OCI-LY7 (cell line): ENCODE data around the gene DDR1. TPM values are rescaled to one million over a fixed set of nuclear protein-coding genes. Genes with fewer than 3 reads are reported as not detected.
"Not testable (repeated sequence)": the region's sequence is repeated elsewhere in the genome, so short reads cannot be mapped to it uniquely, and the experiment has no call there.

Experiments
- BruUV-seq: library from RNA; stranded (reverse); fragments of 400-500 nt; replicated peaks from 2 replicates; lab custom pipeline; 2021; lab: Mats Ljungman, UMichigan
- CTCF ChIA-PET: fragments of 300-600 bp; sonication (Branson Sonifier 250); formaldehyde crosslinking; loops from one replicate; lab custom pipeline; 2022; ENCODE audit warnings: antibody characterized with exemption; ENCODE audit not compliant: unreplicated experiment; lab: Charles Lee
- POLR2A ChIA-PET: fragments of 300-600 bp; sonication (Branson Sonifier 250); formaldehyde crosslinking; loops from one replicate; lab custom pipeline; 2022; ENCODE audit warnings: antibody characterized with exemption; lab: Charles Lee
- DNase-seq: peaks from one replicate; pipeline ENCODE4 v3.0.0-alpha.2; 2015; ENCODE audit warnings: low spot score
- H2AFZ ChIP-seq: fragments of 200-600 bp; sonication (generic), shearing (Covaris generic); 2 replicates; pipeline ENCODE4 v1.6.1; 2014; ENCODE audit warnings: mild to moderate bottlenecking, antibody characterized with exemption, low read length, moderate library complexity
- H3K27ac ChIP-seq: fragments of 200-600 bp; sonication (generic); 2 replicates; pipeline ENCODE4 v1.5.1; 2014; ENCODE audit warnings: mixed run types, low read depth, mild to moderate bottlenecking, moderate library complexity, low read length, inconsistent platforms; ENCODE audit not compliant: poor library complexity, severe bottlenecking
- H3K36me3 ChIP-seq: fragments of 200-600 bp; sonication (generic); 2 replicates; pipeline ENCODE4 v1.6.1; 2014; ENCODE audit warnings: mild to moderate bottlenecking, antibody characterized with exemption, low read length, moderate library complexity, mixed read lengths; ENCODE audit not compliant: insufficient read depth
- H3K4me1 ChIP-seq: fragments of 200-600 bp; sonication (generic); 2 replicates; pipeline ENCODE4 v1.5.1; 2014; ENCODE audit warnings: mild to moderate bottlenecking, low read length; ENCODE audit not compliant: insufficient read depth, poor library complexity, severe bottlenecking
- H3K4me2 ChIP-seq: fragments of 200-600 bp; sonication (generic); 2 replicates; pipeline ENCODE4 v1.6.1; 2014; ENCODE audit warnings: mild to moderate bottlenecking, low read length
- H3K4me3 ChIP-seq: fragments of 200-600 bp; sonication (generic); 2 replicates; pipeline ENCODE4 v1.5.1; 2014; ENCODE audit warnings: mild to moderate bottlenecking, low read depth, low read length; ENCODE audit not compliant: poor library complexity, severe bottlenecking
- H3K79me2 ChIP-seq: fragments of 200-600 bp; sonication (generic); 2 replicates; pipeline ENCODE4 v1.6.1; 2016; ENCODE audit warnings: low read depth, mild to moderate bottlenecking, low read length, moderate library complexity, mixed read lengths; ENCODE audit not compliant: insufficient read depth
- H3K9me2 ChIP-seq: fragments of 200-600 bp; sonication (generic); 2 replicates; pipeline ENCODE4 v1.6.1; 2016; ENCODE audit warnings: mild to moderate bottlenecking, low read length, mixed read lengths; ENCODE audit not compliant: insufficient read depth
- H3K9me3 ChIP-seq: fragments of 200-600 bp; sonication (generic); 2 replicates; pipeline ENCODE4 v1.6.1; 2014; ENCODE audit warnings: mild to moderate bottlenecking, mixed run types, low read length, mixed read lengths
- H4K20me1 ChIP-seq: fragments of 200-600 bp; sonication (generic); 2 replicates; pipeline ENCODE4 v1.6.1; 2014; ENCODE audit warnings: mild to moderate bottlenecking, antibody characterized with exemption, low read length, moderate library complexity, mixed read lengths; ENCODE audit not compliant: insufficient read depth
- EZH2phosphoT487 ChIP-seq: fragments of 200-600 bp; sonication (generic); IDR thresholded peaks from 2 replicates; pipeline ENCODE4 v1.6.1; 2018; ENCODE audit warnings: low read depth, borderline replicate concordance, mild to moderate bottlenecking, mixed run types, antibody characterized with exemption, low read length, moderate library complexity, mixed read lengths
- intact Hi-C: fragments of 100-400 bp; cut with micrococcal nuclease; formaldehyde crosslinking; loops from one replicate; pipeline ENCODE4 v1.10.0; 2022; ENCODE audit not compliant: unreplicated experiment
- total RNA-seq, 2 experiments: library from RNA; depleted of rRNA in 1 of 2; stranded (reverse); fragments of >200 nt in 1 of 2; shearing (Covaris generic) in 1 of 2; gene quantifications; 2 replicates each; pipeline ENCODE4 v1.2.3, GENCODE V29; 2014 to 2022
- TF ChIP-seq, protein P1 (sequence below): fragments of 200-600 bp; sonication (generic); conservative IDR thresholded peaks from 2 replicates; pipeline ENCODE4 v1.5.1; 2014; ENCODE audit warnings: mild to moderate bottlenecking, antibody characterized with exemption, low read length, moderate library complexity, mixed read lengths

DDR1 gene
- total RNA-seq, 2 experiments from 2014 or later, result 14.0 to 30.3 TPM

- Histone ChIP-seq H3K79me2 (no peaks in the 10 kb centered on the region), H3K9me2 (no peaks in the 10 kb centered on the region), H2AFZ (no peak overlapping the region), H3K4me2 (no peak overlapping the region), H3K36me3 (no peaks in the 10 kb centered on the region), H3K27ac (no peak overlapping the region), H3K4me1 (no peaks in the 10 kb centered on the region), H3K4me3 (no peak overlapping the region), H4K20me1 (no peaks in the 10 kb centered on the region), H3K9me3 (peaks cover 15% of the 10 kb centered on the region; the same call in 1 of the 2 replicates)
- TF ChIP-seq, protein P1, sequence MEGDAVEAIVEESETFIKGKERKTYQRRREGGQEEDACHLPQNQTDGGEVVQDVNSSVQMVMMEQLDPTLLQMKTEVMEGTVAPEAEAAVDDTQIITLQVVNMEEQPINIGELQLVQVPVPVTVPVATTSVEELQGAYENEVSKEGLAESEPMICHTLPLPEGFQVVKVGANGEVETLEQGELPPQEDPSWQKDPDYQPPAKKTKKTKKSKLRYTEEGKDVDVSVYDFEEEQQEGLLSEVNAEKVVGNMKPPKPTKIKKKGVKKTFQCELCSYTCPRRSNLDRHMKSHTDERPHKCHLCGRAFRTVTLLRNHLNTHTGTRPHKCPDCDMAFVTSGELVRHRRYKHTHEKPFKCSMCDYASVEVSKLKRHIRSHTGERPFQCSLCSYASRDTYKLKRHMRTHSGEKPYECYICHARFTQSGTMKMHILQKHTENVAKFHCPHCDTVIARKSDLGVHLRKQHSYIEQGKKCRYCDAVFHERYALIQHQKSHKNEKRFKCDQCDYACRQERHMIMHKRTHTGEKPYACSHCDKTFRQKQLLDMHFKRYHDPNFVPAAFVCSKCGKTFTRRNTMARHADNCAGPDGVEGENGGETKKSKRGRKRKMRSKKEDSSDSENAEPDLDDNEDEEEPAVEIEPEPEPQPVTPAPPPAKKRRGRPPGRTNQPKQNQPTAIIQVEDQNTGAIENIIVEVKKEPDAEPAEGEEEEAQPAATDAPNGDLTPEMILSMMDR, result no peak
- TF ChIP-seq EZH2phosphoT487, result no peak
- POLR2A ChIA-PET, result no interaction called here
- intact Hi-C loops, result no loop called here
- no peak for DNase-seq
- CTCF ChIA-PET, result no interaction called here
- BruUV-seq, result no TSS peak
These were observed 34.2 kb upstream of the DDR1 start for GRCh38 chr6:30849903-30850651.

DNA sequence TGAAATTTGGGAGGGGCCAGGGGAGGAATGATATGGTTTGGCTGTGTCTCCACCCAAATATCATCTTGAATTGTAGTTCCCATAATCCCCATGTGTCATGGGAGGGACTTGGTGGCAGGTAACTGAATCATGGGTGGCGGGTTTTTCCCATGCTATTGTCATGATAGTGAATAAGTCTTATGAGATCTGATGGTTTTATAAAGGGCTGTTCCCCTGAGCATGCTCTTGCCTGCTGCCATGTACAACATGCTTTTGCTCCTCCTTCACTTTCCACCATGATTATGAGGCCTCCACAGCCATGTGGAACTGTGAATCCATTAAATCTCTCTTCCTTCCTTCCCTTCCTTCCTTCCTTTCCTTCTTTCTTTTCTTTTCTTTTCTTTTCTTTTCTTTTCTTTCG lies 31.9 kb upstream of the DDR1 start:
- H3K27ac ChIP-seq, H3K4me1 ChIP-seq, POLR2A ChIA-PET, H3K4me3 ChIP-seq, H2AFZ ChIP-seq, DNase-seq, H3K4me2 ChIP-seq, CTCF ChIA-PET, H3K36me3 ChIP-seq, intact Hi-C loops, H4K20me1 ChIP-seq, BruUV-seq, H3K79me2 ChIP-seq, H3K9me2 ChIP-seq: not testable (repeated sequence)
- H3K9me3 ChIP-seq, result peaks cover 15% of the 10 kb centered on the region; the same call in 1 of the 2 replicates

GRCh38 chr6:30854285-30855040 lies 29.9 kb upstream of the DDR1 start:
- no peak for DNase-seq
- Histone ChIP-seq H3K4me2 (no peak overlapping the region), H3K4me3 (no peak overlapping the region), H3K79me2 (no peaks in the 10 kb centered on the region), H3K27ac (no peak overlapping the region), H3K4me1 (no peaks in the 10 kb centered on the region), H3K9me2 (no peaks in the 10 kb centered on the region), H3K36me3 (no peaks in the 10 kb centered on the region), H2AFZ (no peak overlapping the region), H3K9me3 (peaks cover 11% of the 10 kb centered on the region; the same call in 1 of the 2 replicates), H4K20me1 (no peaks in the 10 kb centered on the region)
- intact Hi-C loops, result no loop called here
- no TSS peak for BruUV-seq
- CTCF ChIA-PET, result no interaction called here
- POLR2A ChIA-PET, result interaction anchor here (0.7 kb wide), 1 partner anchor 42 kb away, joined by 3 read pairs; no protein-coding TSS in a partner anchor
- TF ChIP-seq EZH2phosphoT487, result no peak
- TF ChIP-seq, protein P1, result no peak
